CD4-positive, CD25-positive, alpha-beta regulatory T cell (primary cell): ENCODE data around the gene GLOD5. TPM values are rescaled to one million over a fixed set of nuclear protein-coding genes. Genes with fewer than 3 reads are reported as not detected.
A peak's percentile ranks its signal among the peaks of the same experiment; 100 is the strongest.
"Not testable (repeated sequence)": the region's sequence is repeated elsewhere in the genome, so short reads cannot be mapped to it uniquely, and the experiment has no call there.

Experiments used
- ATAC-seq, 2 donors: fragments of 150-1000 bp; cut with Tn5 transposase; one replicate each; pipeline ENCODE4 v1.10.0; 2021; ENCODE audit warnings: low read depth in 2 of 2, moderate number of reproducible peaks in 2 of 2, moderate library complexity in 1 of 2
- DNase-seq, 3 donors: peaks; one replicate each; pipeline versions ENCODE4 v3.0.0 to v3.0.0-alpha.2; 2012 to 2022; ENCODE audit warnings: mixed read lengths in 1 of 3
- H3K27ac ChIP-seq: one replicate; pipeline ENCODE4 v1.7.0; 2013; ENCODE audit warnings: mild to moderate bottlenecking, low read length; ENCODE audit not compliant: insufficient read depth, poor library complexity, severe bottlenecking
- H3K27me3 ChIP-seq: one replicate; pipeline ENCODE4 v1.7.0; 2013; ENCODE audit warnings: low read length; ENCODE audit not compliant: control insufficient read depth, insufficient read depth
- H3K36me3 ChIP-seq: one replicate; pipeline ENCODE4 v1.7.0; 2013; ENCODE audit warnings: mild to moderate bottlenecking, low read length, moderate library complexity; ENCODE audit not compliant: control insufficient read depth, insufficient read depth
- H3K4me1 ChIP-seq: 2 replicates; pipeline ENCODE4 v1.7.0; 2013; ENCODE audit warnings: mild to moderate bottlenecking, low read length; ENCODE audit not compliant: insufficient read depth, control insufficient read depth, poor library complexity, severe bottlenecking
- H3K4me3 ChIP-seq: one replicate; pipeline ENCODE4 v1.7.0; 2013; ENCODE audit warnings: low read depth, mild to moderate bottlenecking, low read length, moderate library complexity
- H3K9me3 ChIP-seq, 2 experiments: 1 replicate in 1 of 2; 2 replicates in 1 of 2; pipeline ENCODE4 v1.7.0; 2013; ENCODE audit warnings: low read length in 2 of 2, mild to moderate bottlenecking in 1 of 2, moderate library complexity in 1 of 2; ENCODE audit not compliant: control insufficient read depth in 2 of 2
- H3K27ac Mint-ChIP-seq, 3 donors: one replicate each; pipeline ENCODE4 v1.8.0; 2020 to 2022; ENCODE audit warnings: mild to moderate bottlenecking in 3 of 3, mixed read lengths in 3 of 3, moderate library complexity in 2 of 3
- H3K27me3 Mint-ChIP-seq: one replicate; pipeline ENCODE4 v1.8.0; 2022; ENCODE audit warnings: mild to moderate bottlenecking, mixed read lengths
- H3K36me3 Mint-ChIP-seq: one replicate; pipeline ENCODE4 v1.8.0; 2020; ENCODE audit warnings: mixed read lengths
- H3K4me1 Mint-ChIP-seq, 4 donors: one replicate each; pipeline ENCODE4 v1.8.0; 2020 to 2022; ENCODE audit warnings: mixed read lengths in 4 of 4, mild to moderate bottlenecking in 1 of 4
- H3K4me3 Mint-ChIP-seq, 4 donors: one replicate each; pipeline ENCODE4 v1.8.0; 2020 to 2022; ENCODE audit warnings: mild to moderate bottlenecking in 4 of 4, mixed read lengths in 4 of 4, moderate library complexity in 3 of 4
- H3K9me3 Mint-ChIP-seq, 7 donors: one replicate each; pipeline ENCODE4 v1.8.0; 2020 to 2022; ENCODE audit warnings: mixed read lengths in 7 of 7, mild to moderate bottlenecking in 3 of 7, moderate library complexity in 2 of 7
- polyA plus RNA-seq, 4 donors: library from polyadenylated mRNA; unstranded; fragments of 300-500 nt; fragmentation: Illumina TruSeq; gene quantifications; one replicate each; pipeline ENCODE4 v1.2.3, GENCODE V29; 2021
- total RNA-seq: library from RNA; stranded (reverse); gene quantifications from one replicate; pipeline ENCODE4 v1.2.3, GENCODE V29; 2022

GLOD5 gene
- total and polyA plus RNA-seq, 5 donors from 2014 or later: not detected

GRCh38 chrX:48814722-48815121 is 53.2 kb downstream of the GLOD5 start:
- H3K36me3 Mint-ChIP-seq: no peaks in the 10 kb centered on the region
- H3K36me3 ChIP-seq: no peaks in the 10 kb centered on the region
- no peaks in the 10 kb centered on the region for H3K27me3 Mint-ChIP-seq
- H3K27me3 ChIP-seq: no peaks in the 10 kb centered on the region
- H3K9me3 ChIP-seq: no peaks in the 10 kb centered on the region
- no peak overlapping the region for H3K4me3 Mint-ChIP-seq
- no peaks in the 10 kb centered on the region for H3K4me1 ChIP-seq
- H3K27ac Mint-ChIP-seq: no peak overlapping the region
- no peak for ATAC-seq
- no peak for DNase-seq
- H3K9me3 Mint-ChIP-seq: no peaks in the 10 kb centered on the region
- H3K27ac ChIP-seq: no peak overlapping the region
- H3K4me3 ChIP-seq: no peak overlapping the region
- H3K4me1 Mint-ChIP-seq: no peaks in the 10 kb centered on the region

GRCh38 chrX:48815266-48815665 is 53.7 kb downstream of the GLOD5 start:
- no peaks in the 10 kb centered on the region for H3K27me3 Mint-ChIP-seq
- DNase-seq (no peak), ATAC-seq (no peak)
- no peak overlapping the region for H3K27ac Mint-ChIP-seq
- no peaks in the 10 kb centered on the region for H3K36me3 Mint-ChIP-seq
- Histone ChIP-seq H3K4me1 (no peaks in the 10 kb centered on the region), H3K36me3 (no peaks in the 10 kb centered on the region), H3K9me3 (no peaks in the 10 kb centered on the region), H3K27ac (no peak overlapping the region), H3K4me3 (no peak overlapping the region), H3K27me3 (no peaks in the 10 kb centered on the region)
- no peaks in the 10 kb centered on the region for H3K4me1 Mint-ChIP-seq
- no peak overlapping the region for H3K4me3 Mint-ChIP-seq
- no peaks in the 10 kb centered on the region for H3K9me3 Mint-ChIP-seq

GRCh38 chrX:48816014-48816810 is 54.7 kb downstream of the GLOD5 start:
- no peaks in the 10 kb centered on the region for H3K36me3 ChIP-seq
- Mint-ChIP-seq H3K4me1 (no peaks in the 10 kb centered on the region), H3K4me3 (no peak overlapping the region), H3K27me3 (no peaks in the 10 kb centered on the region), H3K27ac (no peak overlapping the region), H3K9me3 (no peaks in the 10 kb centered on the region), H3K36me3 (no peaks in the 10 kb centered on the region)
- H3K27ac ChIP-seq: no peak overlapping the region
- no peaks in the 10 kb centered on the region for H3K27me3 ChIP-seq
- no peaks in the 10 kb centered on the region for H3K4me1 ChIP-seq
- H3K9me3 ChIP-seq: no peaks in the 10 kb centered on the region
- H3K4me3 ChIP-seq: no peak overlapping the region
- ATAC-seq (no peak), DNase-seq (no peak)

GRCh38 chrX:48818098-48818497 is 56.6 kb downstream of the GLOD5 start:
- ATAC-seq (no peak), DNase-seq (no peak)
- Mint-ChIP-seq H3K4me3 (no peak overlapping the region), H3K27ac (no peak overlapping the region), H3K36me3 (no peaks in the 10 kb centered on the region), H3K9me3 (no peaks in the 10 kb centered on the region), H3K4me1 (no peaks in the 10 kb centered on the region), H3K27me3 (no peaks in the 10 kb centered on the region)
- H3K4me3 ChIP-seq: no peak overlapping the region
- no peaks in the 10 kb centered on the region for H3K9me3 ChIP-seq
- no peak overlapping the region for H3K27ac ChIP-seq
- no peaks in the 10 kb centered on the region for H3K27me3 ChIP-seq
- H3K36me3 ChIP-seq: no peaks in the 10 kb centered on the region
- no peaks in the 10 kb centered on the region for H3K4me1 ChIP-seq

- no peaks in the 10 kb centered on the region for H3K9me3 ChIP-seq
- H3K4me3 ChIP-seq: no peak overlapping the region
- Mint-ChIP-seq H3K36me3 (no peaks in the 10 kb centered on the region), H3K27me3 (no peaks in the 10 kb centered on the region), H3K9me3 (no peaks in the 10 kb centered on the region), H3K4me3 (no peak overlapping the region), H3K27ac (no peak overlapping the region), H3K4me1 (no peaks in the 10 kb centered on the region)
- no peaks in the 10 kb centered on the region for H3K36me3 ChIP-seq
- no peak for ATAC-seq
- no peaks in the 10 kb centered on the region for H3K4me1 ChIP-seq
- no peak for DNase-seq
- H3K27me3 ChIP-seq: no peaks in the 10 kb centered on the region
- H3K27ac ChIP-seq: no peak overlapping the region
These were observed 57.3 kb downstream of the GLOD5 start for GRCh38 chrX:48818866-48819265.

GRCh38 chrX:48819394-48819793 is 57.8 kb downstream of the GLOD5 start:
- not testable (repeated sequence) for H3K4me3 ChIP-seq, H3K4me1 ChIP-seq, H3K36me3 ChIP-seq, H3K27me3 Mint-ChIP-seq, DNase-seq, H3K4me1 Mint-ChIP-seq, ATAC-seq, H3K4me3 Mint-ChIP-seq, H3K9me3 Mint-ChIP-seq, H3K9me3 ChIP-seq, H3K27me3 ChIP-seq, H3K36me3 Mint-ChIP-seq, H3K27ac ChIP-seq
- peak overlapping the region in 1 of 3 donors; percentile 49 for H3K27ac Mint-ChIP-seq

GRCh38 chrX:48823053-48823452 is 61.5 kb downstream of the GLOD5 start:
- H3K27ac Mint-ChIP-seq: no peak overlapping the region
- peaks cover 0 to 2% (median 0%) of the 10 kb centered on the region in 7 donors for H3K9me3 Mint-ChIP-seq
- Histone ChIP-seq H3K4me3 (no peak overlapping the region), H3K9me3 (no peaks in the 10 kb centered on the region), H3K27me3 (no peaks in the 10 kb centered on the region), H3K36me3 (no peaks in the 10 kb centered on the region), H3K27ac (no peak overlapping the region), H3K4me1 (no peaks in the 10 kb centered on the region)
- H3K36me3 Mint-ChIP-seq: no peaks in the 10 kb centered on the region
- peaks cover 0 to 12% (median 2%) of the 10 kb centered on the region in 4 donors for H3K4me1 Mint-ChIP-seq
- ATAC-seq (no peak), DNase-seq (no peak)
- no peak overlapping the region for H3K4me3 Mint-ChIP-seq
- H3K27me3 Mint-ChIP-seq: peaks cover 10% of the 10 kb centered on the region
